CD14-positive monocyte (primary cell): Measurements from ENCODE around the gene LCN2. TPM values are rescaled to one million over a fixed set of nuclear protein-coding genes. Genes with fewer than 3 reads are reported as not detected.
A peak's percentile ranks its signal among the peaks of the same experiment; 100 is the strongest.

Experiments used
- DNase-seq, 3 donors: peaks; one replicate each; pipeline ENCODE4 v3.0.0-alpha.2; 2011 to 2022
- H2AFZ ChIP-seq: 2 replicates; pipeline ENCODE4 v1.6.0; 2012; ENCODE audit warnings: mild to moderate bottlenecking, low read depth, low read length, inconsistent platforms; ENCODE audit not compliant: insufficient read depth, poor library complexity, severe bottlenecking
- H3K27ac ChIP-seq, 2 donors: 1 replicate in 1 of 2; 2 replicates in 1 of 2; pipeline ENCODE4 v1.5.1; 2012 to 2013; ENCODE audit warnings: low read length in 2 of 2, control low read depth in 1 of 2, inconsistent platforms in 1 of 2, low read depth in 1 of 2, mild to moderate bottlenecking in 1 of 2
- H3K27me3 ChIP-seq, 2 donors: one replicate each; pipeline versions ENCODE4 v1.6.0 to v1.6.1; 2011 to 2013; ENCODE audit warnings: low read length in 2 of 2; ENCODE audit not compliant: control insufficient read depth in 2 of 2, insufficient read depth in 2 of 2
- H3K36me3 ChIP-seq, 2 donors: replicated peaks in 1 of 2; 1 replicate in 1 of 2; 2 replicates in 1 of 2; pipeline versions ENCODE4 v1.5.1 to v1.6.1; 2012 to 2013; ENCODE audit warnings: low read length in 2 of 2, control low read depth in 1 of 2, inconsistent platforms in 1 of 2, mild to moderate bottlenecking in 1 of 2; ENCODE audit not compliant: insufficient read depth in 2 of 2, control insufficient read depth in 1 of 2
- H3K4me1 ChIP-seq, 2 donors: 1 replicate in 1 of 2; 2 replicates in 1 of 2; pipeline versions ENCODE4 v1.5.1 to v1.6.1; 2012 to 2013; ENCODE audit warnings: low read length in 2 of 2, control low read depth in 1 of 2, inconsistent platforms in 1 of 2, mild to moderate bottlenecking in 1 of 2, moderate library complexity in 1 of 2; ENCODE audit not compliant: insufficient read depth in 2 of 2, control insufficient read depth in 1 of 2
- H3K4me2 ChIP-seq: replicated peaks from 2 replicates; pipeline ENCODE3; 2012; ENCODE audit warnings: low read length, moderate library complexity, mild to moderate bottlenecking; ENCODE audit not compliant: poor library complexity, severe bottlenecking; ENCODE audit errors: extremely low read depth
- H3K4me3 ChIP-seq, 3 experiments: fragments of 200-600 bp in 1 of 3; sonication (generic) in 1 of 3; replicated peaks in 1 of 3; 1 replicate in 2 of 3; 2 replicates in 1 of 3; pipeline ENCODE4 v1.5.1; 2011 to 2013; ENCODE audit warnings: low read length in 3 of 3, mild to moderate bottlenecking in 3 of 3, control low read depth in 2 of 3, low read depth in 2 of 3, inconsistent platforms in 1 of 3, moderate library complexity in 1 of 3
- H3K79me2 ChIP-seq: 2 replicates; pipeline ENCODE4 v1.6.0; 2012; ENCODE audit warnings: mild to moderate bottlenecking, control low read depth, inconsistent platforms, low read length, moderate library complexity; ENCODE audit not compliant: insufficient read depth
- H3K9ac ChIP-seq: 2 replicates; pipeline ENCODE4 v1.6.0; 2017; ENCODE audit warnings: low read length, mild to moderate bottlenecking; ENCODE audit not compliant: insufficient read depth, poor library complexity, severe bottlenecking
- H3K9me3 ChIP-seq, 2 donors: replicated peaks in 1 of 2; 1 replicate in 1 of 2; 2 replicates in 1 of 2; pipeline versions ENCODE4 v1.5.1 to v1.6.1; 2012 to 2013; ENCODE audit warnings: low read length in 2 of 2, control low read depth in 1 of 2; ENCODE audit not compliant: control insufficient read depth in 1 of 2, insufficient read depth in 1 of 2
- H4K20me1 ChIP-seq: 2 replicates; pipeline ENCODE4 v1.6.0; 2012; ENCODE audit warnings: mild to moderate bottlenecking, low read length, control low read depth, moderate library complexity; ENCODE audit not compliant: insufficient read depth
- H3K27ac Mint-ChIP-seq, 7 donors: one replicate each; pipeline ENCODE4 v1.8.0; 2020; ENCODE audit warnings: mild to moderate bottlenecking in 7 of 7, mixed read lengths in 7 of 7, moderate library complexity in 6 of 7, inconsistent platforms in 2 of 7
- H3K27me3 Mint-ChIP-seq, 3 donors: one replicate each; pipeline ENCODE4 v1.8.0; 2021 to 2022; ENCODE audit warnings: low read depth in 3 of 3, mild to moderate bottlenecking in 3 of 3, mixed read lengths in 3 of 3, moderate library complexity in 3 of 3, inconsistent platforms in 1 of 3
- H3K36me3 Mint-ChIP-seq, 2 donors: one replicate each; pipeline ENCODE4 v1.8.0; 2020; ENCODE audit warnings: mixed read lengths in 2 of 2, inconsistent platforms in 1 of 2, mild to moderate bottlenecking in 1 of 2
- H3K4me1 Mint-ChIP-seq: one replicate; pipeline ENCODE4 v1.8.0; 2020; ENCODE audit warnings: mild to moderate bottlenecking, mixed read lengths
- H3K4me3 Mint-ChIP-seq, 2 donors: one replicate each; pipeline ENCODE4 v1.8.0; 2020; ENCODE audit warnings: mild to moderate bottlenecking in 2 of 2, mixed read lengths in 2 of 2, moderate library complexity in 1 of 2
- H3K9me3 Mint-ChIP-seq, 7 donors: one replicate each; pipeline ENCODE4 v1.8.0; 2020 to 2022; ENCODE audit warnings: mixed read lengths in 7 of 7, mild to moderate bottlenecking in 6 of 7, moderate library complexity in 6 of 7, inconsistent platforms in 2 of 7
- CTCF ChIP-seq: fragments of 200-600 bp; IDR thresholded peaks from one replicate; pipeline ENCODE4 v1.8.0; 2022; ENCODE audit warnings: antibody characterized with exemption, mild to moderate bottlenecking
- WGBS: methylation state at CpG from one replicate; pipeline ENCODE4 v1.1.5; 2013; ENCODE audit warnings: missing lambda C conversion rate; ENCODE audit not compliant: insufficient coverage; 5-methylcytosine and 5-hydroxymethylcytosine counted together
- intact Hi-C, 2 donors: fragments of 100-400 bp; cut with micrococcal nuclease; formaldehyde crosslinking; loops; one replicate each; pipeline versions ENCODE4 v1.15.0 to v1.15.1; 2023
- polyA plus RNA-seq, 3 donors: library from polyadenylated mRNA; depleted of rRNA in 1 of 3; unstranded in 2 of 3; stranded (reverse) in 1 of 3; fragments of 300-500 nt in 2 of 3; fragments of >200 nt in 1 of 3; fragmentation: Illumina TruSeq in 2 of 3; gene quantifications; 1 replicate in 2 of 3; 2 replicates in 1 of 3; pipeline ENCODE4 v1.2.3, GENCODE V29; 2012 to 2021

LCN2 gene
- polyA plus RNA-seq, 3 donors, result 0.83 TPM; not detected in 2

DNA sequence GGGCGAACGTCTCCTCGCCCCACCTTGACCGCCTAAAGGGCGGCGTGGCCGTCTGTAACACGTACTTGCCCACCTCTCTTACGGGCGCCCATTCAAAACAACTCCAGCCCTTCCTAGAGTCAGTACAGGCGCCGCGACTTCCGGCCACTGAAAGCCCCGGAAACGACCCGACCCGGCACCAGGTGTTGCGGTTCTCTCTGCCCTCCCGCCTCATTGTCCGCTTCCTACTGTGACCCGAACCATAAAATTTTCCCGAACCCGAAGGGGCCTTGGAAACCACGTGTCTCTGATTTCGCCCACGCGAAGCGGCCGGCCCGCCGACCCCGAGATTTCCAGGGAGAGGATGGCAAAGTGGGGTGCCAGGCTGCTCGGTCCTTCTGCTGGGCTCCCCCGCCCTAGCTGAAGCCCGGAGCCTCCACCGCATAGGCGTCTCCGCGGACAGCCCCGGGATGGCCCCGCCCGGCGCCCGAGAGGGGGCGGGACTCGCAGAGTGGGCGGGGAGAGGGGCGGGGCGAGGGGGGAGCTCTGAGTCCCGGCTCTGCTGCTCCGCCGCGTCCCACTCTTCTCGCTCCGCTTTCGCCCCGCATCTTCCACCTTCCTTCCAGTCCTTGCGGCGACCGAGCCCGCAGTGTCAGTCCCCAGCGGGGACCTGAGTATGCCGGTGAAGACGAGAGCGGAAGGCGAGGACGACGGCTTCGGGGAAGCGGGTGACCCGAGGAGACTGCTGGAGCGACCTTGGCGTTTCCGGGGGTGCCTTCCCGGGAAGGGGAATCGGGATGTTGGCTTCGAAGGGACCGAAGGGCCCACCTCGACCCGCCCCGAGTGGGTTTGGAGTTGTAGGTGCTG, 21.0 kb upstream of the LCN2 start:
- under 1% methylated on average over 68 of the region's 82 CpGs for WGBS
- H2AFZ ChIP-seq, result peak overlapping the region; percentile 95
- peak overlapping the region; percentile 88 for H3K9ac ChIP-seq
- H3K27me3 Mint-ChIP-seq, result peaks cover 0 to 8% (median 4%) of the 10 kb centered on the region in 3 donors
- intact Hi-C loops, result no loop called here
- peak; percentile 66 to 82 (median 73) for DNase-seq
- H3K79me2 ChIP-seq, result peaks cover 5% of the 10 kb centered on the region
- peaks cover 34% of the 10 kb centered on the region for H3K4me1 Mint-ChIP-seq
- H3K9me3 Mint-ChIP-seq, result peaks cover 0 to 5% (median 0%) of the 10 kb centered on the region in 7 donors
- H3K27ac Mint-ChIP-seq, result peak overlapping the region; percentile 90 to 99 (median 98)
- peaks cover 0 to 3% of the 10 kb centered on the region in 2 donors for H3K27me3 ChIP-seq
- H3K9me3 ChIP-seq, result no peaks in the 10 kb centered on the region
- peaks cover 33 to 45% of the 10 kb centered on the region in 2 donors for H3K4me1 ChIP-seq
- peaks cover 7 to 16% of the 10 kb centered on the region in 2 donors for H3K36me3 ChIP-seq
- peak overlapping the region; percentile 98 for H3K4me2 ChIP-seq
- peak overlapping the region; percentile 71 to 97 (median 94) for H3K4me3 ChIP-seq
- H3K27ac ChIP-seq, result peak overlapping the region; percentile 88 to 93
- TF ChIP-seq CTCF, result no peak
- peak overlapping the region; percentile 98 to 99 for H3K4me3 Mint-ChIP-seq
- H4K20me1 ChIP-seq, result peaks cover 24% of the 10 kb centered on the region
- peaks cover 8 to 24% of the 10 kb centered on the region in 2 donors for H3K36me3 Mint-ChIP-seq

- peaks cover 0 to 5% (median 0%) of the 10 kb centered on the region in 7 donors for H3K9me3 Mint-ChIP-seq
- intact Hi-C loops, result no loop called here
- Histone ChIP-seq H3K9ac (peak overlapping the region; percentile 88), H3K27ac (peak overlapping the region in 1 of 2 donors; percentile 93), H3K79me2 (peaks cover 5% of the 10 kb centered on the region), H3K9me3 (no peaks in the 10 kb centered on the region), H3K4me2 (peak overlapping the region; percentile 98), H3K27me3 (peaks cover 0 to 3% of the 10 kb centered on the region in 2 donors), H3K4me3 (peak overlapping the region; percentile 71 to 97 (median 94)), H3K36me3 (peaks cover 0 to 8% of the 10 kb centered on the region in 2 donors), H3K4me1 (peaks cover 33 to 45% of the 10 kb centered on the region in 2 donors), H4K20me1 (peaks cover 24% of the 10 kb centered on the region), H2AFZ (peak overlapping the region; percentile 95)
- peaks cover 0 to 16% of the 10 kb centered on the region in 2 donors for H3K36me3 Mint-ChIP-seq
- peaks cover 34% of the 10 kb centered on the region for H3K4me1 Mint-ChIP-seq
- H3K27ac Mint-ChIP-seq, result peak overlapping the region in 6 of 7 donors; percentile 87 to 99 (median 94)
- TF ChIP-seq CTCF, result no peak
- no peak for DNase-seq
- H3K4me3 Mint-ChIP-seq, result peak overlapping the region; percentile 98 to 99
- WGBS, result 77% methylated on average over 18 of the region's 29 CpGs
- peaks cover 0 to 8% (median 4%) of the 10 kb centered on the region in 3 donors for H3K27me3 Mint-ChIP-seq
These were observed 20.2 kb upstream of the LCN2 start for GRCh38 chr9:128128836-128129590.
